ENCODE results near the gene TTLL9. TPM values are rescaled to one million over a fixed set of nuclear protein-coding genes. Genes with fewer than 3 reads are reported as not detected.
A peak's percentile ranks its signal among the peaks of the same experiment; 100 is the strongest.
"Not testable (repeated sequence)": the region's sequence is repeated elsewhere in the genome, so short reads cannot be mapped to it uniquely, and the experiment has no call there.

The TTLL9 gene
- polyA plus RNA-seq, 1 donor from 2014 or later, result not detected

GRCh38 chr20:31908424-31908823, 38.0 kb downstream of the TTLL9 start:
- Mint-ChIP-seq H3K4me3 (no peak overlapping the region), H3K4me1 (peaks cover 0 to 2% (median 0%) of the 10 kb centered on the region in 3 donors), H3K9me3 (no peaks in the 10 kb centered on the region), H3K27me3 (peaks cover 1% of the 10 kb centered on the region), H3K27ac (peak overlapping the region in 1 of 3 donors; percentile 43), H3K36me3 (no peaks in the 10 kb centered on the region)

GRCh38 chr20:31909253-31910070, 39.0 kb downstream of the TTLL9 start:
- Mint-ChIP-seq H3K4me3 (no peak overlapping the region), H3K27me3 (peaks cover 1% of the 10 kb centered on the region), H3K4me1 (no peaks in the 10 kb centered on the region), H3K9me3 (no peaks in the 10 kb centered on the region), H3K36me3 (no peaks in the 10 kb centered on the region), H3K27ac (no peak overlapping the region)

GRCh38 chr20:31910071-31910803, 39.8 kb downstream of the TTLL9 start:
- Mint-ChIP-seq H3K9me3 (no peaks in the 10 kb centered on the region), H3K4me3 (no peak overlapping the region), H3K4me1 (no peaks in the 10 kb centered on the region), H3K27me3 (peaks cover 1% of the 10 kb centered on the region), H3K27ac (no peak overlapping the region), H3K36me3 (no peaks in the 10 kb centered on the region)

- Mint-ChIP-seq H3K27ac (no peak overlapping the region), H3K4me1 (peaks cover 0 to 4% (median 2%) of the 10 kb centered on the region in 3 donors), H3K27me3 (peaks cover under 1% of the 10 kb centered on the region), H3K36me3 (no peaks in the 10 kb centered on the region), H3K9me3 (peaks cover 0 to 1% (median 0%) of the 10 kb centered on the region in 3 donors), H3K4me3 (no peak overlapping the region)
Measured at GRCh38 chr20:31913431-31914157, 43.2 kb downstream of the TTLL9 start.

- Mint-ChIP-seq H3K4me1 (peaks cover 0 to 4% (median 2%) of the 10 kb centered on the region in 3 donors), H3K27me3 (no peaks in the 10 kb centered on the region), H3K9me3 (peaks cover 0 to 1% (median 0%) of the 10 kb centered on the region in 3 donors), H3K36me3 (no peaks in the 10 kb centered on the region), H3K27ac (no peak overlapping the region), H3K4me3 (no peak overlapping the region)
Measured at GRCh38 chr20:31914170-31914569, 43.7 kb downstream of the TTLL9 start.

GRCh38 chr20:31915491-31916280, 45.3 kb downstream of the TTLL9 start:
- peaks cover 0 to 1% (median 0%) of the 10 kb centered on the region in 3 donors for H3K9me3 Mint-ChIP-seq
- no peak overlapping the region for H3K4me3 Mint-ChIP-seq
- no peaks in the 10 kb centered on the region for H3K27me3 Mint-ChIP-seq
- H3K4me1 Mint-ChIP-seq, result peaks cover 0 to 4% (median 2%) of the 10 kb centered on the region in 3 donors
- H3K36me3 Mint-ChIP-seq, result no peaks in the 10 kb centered on the region
- H3K27ac Mint-ChIP-seq, result no peak overlapping the region

- Mint-ChIP-seq H3K4me1 (peaks cover 0 to 4% (median 2%) of the 10 kb centered on the region in 3 donors), H3K4me3 (no peak overlapping the region), H3K9me3 (peaks cover 0 to 1% (median 0%) of the 10 kb centered on the region in 3 donors), H3K27me3 (no peaks in the 10 kb centered on the region), H3K36me3 (no peaks in the 10 kb centered on the region), H3K27ac (no peak overlapping the region)
Measured at GRCh38 chr20:31916708-31917107, 46.3 kb downstream of the TTLL9 start.

- not testable (repeated sequence) for H3K27ac Mint-ChIP-seq, H3K4me1 Mint-ChIP-seq, H3K27me3 Mint-ChIP-seq, H3K36me3 Mint-ChIP-seq, H3K4me3 Mint-ChIP-seq, H3K9me3 Mint-ChIP-seq
Measured at GRCh38 chr20:31917962-31918412, 47.6 kb downstream of the TTLL9 start.

GRCh38 chr20:31918466-31919105, 48.2 kb downstream of the TTLL9 start:
- Mint-ChIP-seq H3K4me3 (no peak overlapping the region), H3K27me3 (peaks cover 3% of the 10 kb centered on the region), H3K4me1 (peaks cover 0 to 4% (median 2%) of the 10 kb centered on the region in 3 donors), H3K9me3 (peaks cover 0 to 1% (median 0%) of the 10 kb centered on the region in 3 donors), H3K36me3 (no peaks in the 10 kb centered on the region), H3K27ac (no peak overlapping the region)

GRCh38 chr20:31919410-31920155, 49.1 kb downstream of the TTLL9 start:
- Mint-ChIP-seq H3K9me3 (peaks cover 0 to 1% (median 0%) of the 10 kb centered on the region in 3 donors), H3K27me3 (peaks cover 3% of the 10 kb centered on the region), H3K4me3 (no peak overlapping the region), H3K27ac (no peak overlapping the region), H3K36me3 (no peaks in the 10 kb centered on the region), H3K4me1 (peaks cover 0 to 7% (median 2%) of the 10 kb centered on the region in 3 donors)

- Mint-ChIP-seq H3K27me3 (peaks cover 3% of the 10 kb centered on the region), H3K4me3 (no peak overlapping the region), H3K4me1 (peaks cover 0 to 7% (median 2%) of the 10 kb centered on the region in 3 donors), H3K9me3 (peaks cover 0 to 1% (median 0%) of the 10 kb centered on the region in 3 donors), H3K36me3 (no peaks in the 10 kb centered on the region), H3K27ac (no peak overlapping the region)
Measured at GRCh38 chr20:31920275-31920855, 49.9 kb downstream of the TTLL9 start.

- H3K4me1 Mint-ChIP-seq, H3K27me3 Mint-ChIP-seq, H3K9me3 Mint-ChIP-seq: not testable (repeated sequence)
Measured at GRCh38 chr20:31921480-31921879, 51.0 kb downstream of the TTLL9 start.

GRCh38 chr20:31922181-31922580, 51.7 kb downstream of the TTLL9 start:
- Mint-ChIP-seq H3K9me3 (no peaks in the 10 kb centered on the region), H3K27ac (no peak overlapping the region), H3K4me1 (peaks cover 0 to 7% (median 2%) of the 10 kb centered on the region in 3 donors), H3K36me3 (no peaks in the 10 kb centered on the region), H3K4me3 (no peak overlapping the region), H3K27me3 (peaks cover 4% of the 10 kb centered on the region)

More at GRCh38 chr20:31921480-31921879, 51.0 kb downstream of the TTLL9 start:
- not testable (repeated sequence) for H3K27ac Mint-ChIP-seq, H3K36me3 Mint-ChIP-seq, H3K4me3 Mint-ChIP-seq

All from IgD-negative memory B cell (primary cell).